SU-DHL-6 (cell line): Measurements from ENCODE around the gene ENKD1.

Source experiments
- CTCF ChIP-seq: fragments of 200-600 bp; sonication (generic); IDR thresholded peaks from one replicate; pipeline ENCODE4 v1.5.1; 2017; ENCODE audit warnings: antibody characterized with exemption, mild to moderate bottlenecking, low read length, moderate library complexity; ENCODE audit not compliant: insufficient read depth, poor library complexity, severe bottlenecking
- EZH2phosphoT487 ChIP-seq: fragments of 200-600 bp; sonication (generic), shearing (Covaris generic); conservative IDR thresholded peaks from 2 replicates; pipeline ENCODE4 v1.6.1; 2018; ENCODE audit warnings: mild to moderate bottlenecking, antibody characterized with exemption, low read length, moderate library complexity, mixed read lengths

GRCh38 chr16:67704110-67704509 is 37.6 kb upstream of the ENKD1 start:
- no peak for TF ChIP-seq CTCF
- no peak for TF ChIP-seq EZH2phosphoT487
